Measurements from ENCODE around the gene UBE3D. TPM values are rescaled to one million over a fixed set of nuclear protein-coding genes. Genes with fewer than 3 reads are reported as not detected.

The UBE3D gene
- total RNA-seq, 4 donors from 2014 or later, result 8.9 to 20.5 (median 13.1) TPM

GRCh38 chr6:83069633-83070032 lies 4.0 kb upstream of the UBE3D start:
- TF ChIP-seq CTCF (IDR thresholded peaks at IDR 0.05), result no peak
- TF ChIP-seq POLR2A (IDR thresholded peaks at IDR 0.05), result no peak
- H3K27me3 ChIP-seq, result no peaks in the 10 kb centered on the region
- H3K9me3 ChIP-seq, result no peaks in the 10 kb centered on the region
- no peaks in the 10 kb centered on the region for H3K4me1 ChIP-seq
- no peak overlapping the region for H3K27ac ChIP-seq
- no peak for DNase-seq
- H3K36me3 ChIP-seq, result no peaks in the 10 kb centered on the region
- intact Hi-C loops (cut with DNase I; ENCODE audit: low total_unique reads), result loop anchor here (10.0 kb wide), 1 partner anchor 135 kb away; no protein-coding TSS in a partner anchor
- no peak overlapping the region for H3K4me3 ChIP-seq

DNA sequence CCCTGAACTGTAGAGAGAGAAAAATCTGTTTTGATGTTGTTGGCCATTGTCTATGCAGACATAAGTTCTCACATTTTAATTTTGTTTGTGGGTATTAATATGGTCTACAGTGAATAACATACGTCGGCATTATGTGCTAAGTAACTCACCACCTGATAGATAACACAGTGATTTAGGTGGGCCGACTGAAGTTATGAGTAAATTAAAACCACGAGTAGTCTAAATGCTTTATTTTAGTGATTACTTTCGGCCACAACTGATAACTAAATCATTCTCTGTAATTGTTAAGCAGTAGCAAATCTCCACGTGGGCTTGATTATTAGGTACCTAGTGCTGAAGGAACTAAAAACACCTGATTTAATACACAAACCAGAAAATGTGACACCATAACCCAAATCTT lies 3.0 kb upstream of the UBE3D start:
- no peaks in the 10 kb centered on the region for H3K4me1 ChIP-seq
- H3K27ac ChIP-seq, result peak overlapping the region; percentile 63 to 87
- intact Hi-C loops (cut with DNase I; ENCODE audit: low total_unique reads), result loop anchor here (10.0 kb wide), 1 partner anchor 136 kb away; no protein-coding TSS in a partner anchor
- no peaks in the 10 kb centered on the region for H3K27me3 ChIP-seq
- no peaks in the 10 kb centered on the region for H3K9me3 ChIP-seq
- no peaks in the 10 kb centered on the region for H3K36me3 ChIP-seq
- H3K4me3 ChIP-seq, result peak overlapping the region in 1 of 2 donors; percentile 95
- no peak for DNase-seq
- no peak for TF ChIP-seq POLR2A (IDR thresholded peaks at IDR 0.05)
- no peak for TF ChIP-seq CTCF (IDR thresholded peaks at IDR 0.05)

- DNase-seq, result peak; percentile 93 to 95
- no peaks in the 10 kb centered on the region for H3K9me3 ChIP-seq
- no peaks in the 10 kb centered on the region for H3K27me3 ChIP-seq
- H3K4me1 ChIP-seq, result no peaks in the 10 kb centered on the region
- intact Hi-C loops (cut with DNase I; ENCODE audit: low total_unique reads), result loop anchor here (10.0 kb wide), 1 partner anchor 137 kb away; no protein-coding TSS in a partner anchor
- peak within 1 kb of the TSS; percentile 49 to 95 for H3K4me3 ChIP-seq
- H3K27ac ChIP-seq, result peak within 1 kb of the TSS; percentile 63 to 87
- TF ChIP-seq POLR2A (IDR thresholded peaks at IDR 0.05), result peak; percentile 35 to 62
- peak; percentile 92 to 99 (median 96) for TF ChIP-seq CTCF (IDR thresholded peaks at IDR 0.05)
- H3K36me3 ChIP-seq, result no peaks in the 10 kb centered on the region
Measured at GRCh38 chr6:83067448-83068439, 2.1 kb upstream of the UBE3D start, which contains the start of gene DOP1A. DOP1A (plus strand) TSS chr6:83067671; CDS start chr6:83096978, 29,307 bp downstream.

DNA sequence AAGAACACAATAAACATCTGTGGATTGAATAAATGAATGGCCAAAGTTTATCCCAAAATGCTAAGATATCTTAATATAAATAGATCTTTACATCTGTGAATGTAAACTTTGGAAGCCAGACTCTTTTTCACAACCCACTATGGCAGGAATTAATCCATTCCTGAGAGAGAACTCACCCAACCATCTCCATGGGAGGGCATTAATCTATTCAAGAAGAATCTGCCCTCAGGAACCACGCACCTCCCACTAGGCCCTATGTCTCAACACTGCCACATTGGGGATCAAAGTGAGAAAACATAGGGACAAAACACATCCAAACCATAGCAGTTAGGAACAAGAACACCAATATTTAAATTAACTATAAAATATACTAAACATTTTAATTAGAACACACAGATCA lies 3.4 kb downstream of the UBE3D start:
- Histone ChIP-seq H3K27ac (no peak overlapping the region), H3K27me3 (no peaks in the 10 kb centered on the region), H3K4me3 (no peak overlapping the region), H3K9me3 (no peaks in the 10 kb centered on the region), H3K36me3 (no peaks in the 10 kb centered on the region), H3K4me1 (no peaks in the 10 kb centered on the region)
- intact Hi-C loops (cut with DNase I; ENCODE audit: low total_unique reads), result loop anchor here (10.0 kb wide), 1 partner anchor 143 kb away; no protein-coding TSS in a partner anchor
- no peak for TF ChIP-seq CTCF (IDR thresholded peaks at IDR 0.05)
- no peak for TF ChIP-seq POLR2A (IDR thresholded peaks at IDR 0.05)
- DNase-seq, result no peak

DNA sequence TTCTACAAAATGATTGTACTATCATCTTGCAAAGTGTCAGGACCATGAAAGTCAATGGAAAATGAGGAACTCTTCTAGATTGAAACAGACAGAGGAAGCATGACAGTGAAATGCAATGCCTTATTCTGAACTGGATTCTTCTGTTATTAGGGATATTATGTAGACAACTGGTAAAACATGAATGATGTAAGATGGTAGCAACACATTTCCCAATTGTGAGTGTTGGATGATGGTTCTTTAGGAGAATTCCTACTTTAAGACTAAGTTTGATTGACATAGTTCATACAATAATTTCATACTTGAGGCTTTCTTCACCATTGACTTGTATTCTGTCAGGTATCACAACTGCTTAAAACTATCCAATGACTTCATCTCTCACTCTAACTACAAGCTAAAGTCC lies 4.5 kb downstream of the UBE3D start:
- no peaks in the 10 kb centered on the region for H3K9me3 ChIP-seq
- H3K27ac ChIP-seq, result no peak overlapping the region
- H3K4me1 ChIP-seq, result no peaks in the 10 kb centered on the region
- no peak overlapping the region for H3K4me3 ChIP-seq
- H3K36me3 ChIP-seq, result no peaks in the 10 kb centered on the region
- H3K27me3 ChIP-seq, result no peaks in the 10 kb centered on the region
- TF ChIP-seq POLR2A (IDR thresholded peaks at IDR 0.05), result no peak
- TF ChIP-seq CTCF (IDR thresholded peaks at IDR 0.05), result no peak
- intact Hi-C loops (cut with DNase I; ENCODE audit: low total_unique reads), result loop anchor here (10.0 kb wide), 1 partner anchor 144 kb away; no protein-coding TSS in a partner anchor
- DNase-seq, result no peak

Measured in uterus (tissue), 4 donors.